Activated CD8-positive, alpha-beta T cell treated with anti-CD3 and anti-CD28 coated beads, Interleukin-2, amount 10 ng/mL, durations not matched to agents 7 days and 5 days (primary cell): Measurements from ENCODE around the gene COL9A3. TPM values are rescaled to one million over a fixed set of nuclear protein-coding genes. Genes with fewer than 3 reads are reported as not detected.
"Not testable (repeated sequence)": the region's sequence is repeated elsewhere in the genome, so short reads cannot be mapped to it uniquely, and the experiment has no call there.

Experiments used
- ATAC-seq: fragments of 150-1000 bp; cut with Tn5 transposase; one replicate; pipeline ENCODE4 v1.10.0; 2021; ENCODE audit warnings: moderate library complexity
- CTCF ChIA-PET: fragments of 350-600 bp; sonication (Branson Sonifier 250); formaldehyde crosslinking; loops from one replicate; lab custom pipeline; 2021; ENCODE audit warnings: antibody characterized with exemption; lab: Charles Lee
- POLR2A ChIA-PET: fragments of 350-600 bp; sonication (Branson Sonifier 250); formaldehyde crosslinking; loops from one replicate; lab custom pipeline; 2021; ENCODE audit warnings: antibody characterized with exemption; lab: Charles Lee
- DNase-seq: peaks from one replicate; pipeline ENCODE4 v3.0.0-alpha.2; 2020
- H3K27ac Mint-ChIP-seq: one replicate; pipeline ENCODE4 v1.8.0; 2021; ENCODE audit warnings: mild to moderate bottlenecking, mixed read lengths
- H3K27me3 Mint-ChIP-seq: one replicate; pipeline ENCODE4 v1.8.0; 2021; ENCODE audit warnings: low read depth, mixed read lengths
- H3K36me3 Mint-ChIP-seq: one replicate; pipeline ENCODE4 v1.8.0; 2021; ENCODE audit warnings: low read depth, mixed read lengths
- H3K4me1 Mint-ChIP-seq: one replicate; pipeline ENCODE4 v1.8.0; 2021; ENCODE audit warnings: low read depth, mixed read lengths
- H3K4me3 Mint-ChIP-seq: one replicate; pipeline ENCODE4 v1.8.0; 2021; ENCODE audit warnings: mild to moderate bottlenecking, mixed read lengths
- H3K9me3 Mint-ChIP-seq: one replicate; pipeline ENCODE4 v1.8.0; 2022; ENCODE audit warnings: mixed read lengths; ENCODE audit not compliant: insufficient read depth
- total RNA-seq, 2 experiments: library from RNA; stranded (reverse); gene quantifications; one replicate each; pipeline ENCODE4 v1.2.3, GENCODE V29; 2021

The COL9A3 gene
- total RNA-seq, 2 experiments from 2014 or later = not detected

DNA sequence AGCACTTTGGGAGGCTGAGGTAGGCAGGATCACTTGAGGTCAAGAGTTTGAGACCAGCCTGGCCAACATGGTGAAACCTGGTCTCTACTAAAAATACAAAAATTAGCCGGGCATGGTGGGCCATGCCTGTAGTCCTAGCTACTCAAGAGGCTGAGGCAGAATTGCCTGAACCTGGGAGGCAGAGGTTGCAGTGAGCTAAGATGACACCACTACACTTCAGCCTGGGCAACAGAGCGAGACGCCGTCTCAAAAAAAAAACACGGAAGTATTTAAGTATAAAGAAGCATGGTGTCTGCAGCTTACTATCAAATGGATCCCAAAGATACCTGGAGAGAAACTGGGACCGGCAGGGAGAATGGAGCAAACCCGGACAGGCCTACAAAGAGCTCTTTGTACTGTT lies 32.1 kb downstream of the COL9A3 start:
- not testable (repeated sequence) for ATAC-seq, H3K4me1 Mint-ChIP-seq, H3K9me3 Mint-ChIP-seq, DNase-seq, H3K4me3 Mint-ChIP-seq, H3K27me3 Mint-ChIP-seq, H3K27ac Mint-ChIP-seq
- ChIA-PET CTCF (interaction anchor here (0.8 kb wide), 1 partner anchor 26 kb away, joined by 3 read pairs; no protein-coding TSS in a partner anchor), POLR2A (interaction anchor here (0.7 kb wide), 1 partner anchor 17 kb away, joined by 3 read pairs; no protein-coding TSS in a partner anchor)
- H3K36me3 Mint-ChIP-seq = peaks cover 18% of the 10 kb centered on the region

DNA sequence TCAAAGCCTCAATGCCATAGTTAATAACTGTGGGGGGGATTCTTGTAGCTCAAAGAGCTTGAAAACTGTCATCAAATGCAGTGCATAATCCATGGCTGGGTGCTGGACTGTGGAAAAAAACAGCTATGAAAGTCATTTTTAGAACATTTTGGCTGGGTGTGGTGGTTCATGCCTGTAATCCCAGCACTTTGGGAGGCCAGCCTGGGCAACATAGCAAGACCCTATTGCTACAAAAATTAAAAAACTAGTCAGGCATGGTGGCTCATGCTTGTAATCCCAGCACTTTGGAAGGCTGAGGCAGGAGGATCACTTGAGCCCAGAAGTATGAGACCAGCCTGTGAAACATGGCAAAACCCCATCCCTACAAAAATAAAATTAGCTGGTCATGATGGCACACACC lies 32.6 kb downstream of the COL9A3 start:
- Mint-ChIP-seq H3K36me3 (peaks cover 19% of the 10 kb centered on the region), H3K4me1 (no peaks in the 10 kb centered on the region), H3K4me3 (no peak overlapping the region), H3K27me3 (no peaks in the 10 kb centered on the region), H3K27ac (no peak overlapping the region), H3K9me3 (no peaks in the 10 kb centered on the region)
- ATAC-seq = no peak
- ChIA-PET POLR2A (interaction anchor here (0.7 kb wide), 1 partner anchor 18 kb away, joined by 3 read pairs; no protein-coding TSS in a partner anchor), CTCF (interaction anchor here (0.8 kb wide), 1 partner anchor 27 kb away, joined by 3 read pairs; no protein-coding TSS in a partner anchor)
- no peak for DNase-seq

DNA sequence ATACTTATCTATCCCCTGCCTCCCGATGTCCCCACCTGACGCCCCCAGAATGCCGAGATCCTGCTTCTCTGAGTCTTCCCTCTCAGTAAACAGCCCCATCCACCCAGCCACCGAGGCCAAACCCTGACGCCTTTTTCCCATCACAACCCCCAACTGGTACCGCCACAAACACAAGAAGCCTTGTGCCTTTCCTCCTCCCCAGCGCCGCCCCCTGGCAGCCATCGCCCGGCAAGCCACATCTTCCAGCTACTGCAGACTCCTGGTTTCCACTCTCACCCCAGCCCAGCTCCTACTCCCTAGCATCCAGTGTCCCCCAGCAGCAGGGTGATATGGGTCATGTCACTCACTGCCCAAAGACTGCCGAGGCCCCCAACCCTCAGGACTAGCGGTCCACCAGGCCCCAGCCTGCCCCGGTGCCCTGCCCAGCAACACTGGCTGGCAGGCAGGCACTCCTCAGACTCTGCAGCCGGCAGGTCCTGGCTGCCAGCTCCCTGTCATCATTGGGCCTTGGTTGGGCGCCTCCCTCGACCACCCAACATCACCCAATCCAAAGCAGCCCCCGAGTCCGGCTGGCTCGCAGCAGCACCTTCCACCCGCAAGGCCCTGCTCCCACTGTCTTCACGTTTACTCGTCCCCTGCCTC lies 33.6 kb downstream of the COL9A3 start:
- ATAC-seq = no peak
- Mint-ChIP-seq H3K4me1 (no peaks in the 10 kb centered on the region), H3K27ac (no peak overlapping the region), H3K9me3 (no peaks in the 10 kb centered on the region), H3K27me3 (no peaks in the 10 kb centered on the region), H3K4me3 (no peak overlapping the region), H3K36me3 (peaks cover 18% of the 10 kb centered on the region)
- no peak for DNase-seq
- POLR2A ChIA-PET = no interaction called here
- CTCF ChIA-PET = no interaction called here

DNA sequence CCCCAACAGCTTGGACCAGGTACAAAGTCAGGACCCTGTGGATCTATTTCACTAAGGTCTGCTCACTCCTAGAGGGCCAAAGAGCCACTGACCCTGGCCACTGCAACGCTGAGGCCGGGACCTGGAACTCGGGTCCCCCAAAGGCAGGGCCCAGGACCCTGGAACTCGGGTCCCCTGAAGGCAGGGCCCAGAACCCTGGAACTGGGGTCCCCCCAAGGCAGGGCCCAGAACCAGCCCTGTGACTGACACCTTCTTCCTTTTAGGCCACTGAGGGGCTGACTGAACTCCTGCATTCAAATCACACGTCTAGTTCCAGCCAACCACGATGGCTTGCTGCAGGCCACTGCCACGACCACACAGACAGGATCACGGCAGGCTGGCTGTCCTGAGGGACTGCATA lies 35.3 kb downstream of the COL9A3 start:
- Mint-ChIP-seq H3K27me3 (no peaks in the 10 kb centered on the region), H3K4me3 (no peak overlapping the region), H3K9me3 (no peaks in the 10 kb centered on the region), H3K27ac (peak overlapping the region; percentile 20), H3K4me1 (no peaks in the 10 kb centered on the region), H3K36me3 (peaks cover 17% of the 10 kb centered on the region)
- no peak for ATAC-seq
- ChIA-PET CTCF (no interaction called here), POLR2A (no interaction called here)
- no peak for DNase-seq

DNA sequence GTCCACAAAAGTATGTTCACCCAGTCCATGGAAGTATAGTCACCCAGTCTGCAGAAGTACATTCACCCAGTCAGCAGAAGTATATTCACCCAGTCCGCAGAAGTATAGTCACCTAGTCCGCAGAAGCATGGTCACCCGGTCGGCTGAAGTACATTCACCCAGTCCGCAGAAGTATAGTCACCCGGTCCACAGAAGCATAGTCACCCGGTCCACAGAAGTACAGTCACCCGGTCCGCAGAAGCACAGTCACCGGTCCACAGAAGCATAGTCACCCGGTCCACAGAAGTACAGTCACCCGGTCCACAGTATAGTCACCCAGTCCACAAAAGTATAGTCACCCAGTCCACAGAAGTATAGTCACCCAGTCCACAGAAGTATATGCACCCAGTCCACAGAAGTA lies 36.0 kb downstream of the COL9A3 start:
- no peak for DNase-seq
- CTCF ChIA-PET = no interaction called here
- no peak for ATAC-seq
- POLR2A ChIA-PET = no interaction called here
- Mint-ChIP-seq H3K27me3 (no peaks in the 10 kb centered on the region), H3K27ac (no peak overlapping the region), H3K4me1 (no peaks in the 10 kb centered on the region), H3K36me3 (peaks cover 15% of the 10 kb centered on the region), H3K9me3 (no peaks in the 10 kb centered on the region), H3K4me3 (no peak overlapping the region)

DNA sequence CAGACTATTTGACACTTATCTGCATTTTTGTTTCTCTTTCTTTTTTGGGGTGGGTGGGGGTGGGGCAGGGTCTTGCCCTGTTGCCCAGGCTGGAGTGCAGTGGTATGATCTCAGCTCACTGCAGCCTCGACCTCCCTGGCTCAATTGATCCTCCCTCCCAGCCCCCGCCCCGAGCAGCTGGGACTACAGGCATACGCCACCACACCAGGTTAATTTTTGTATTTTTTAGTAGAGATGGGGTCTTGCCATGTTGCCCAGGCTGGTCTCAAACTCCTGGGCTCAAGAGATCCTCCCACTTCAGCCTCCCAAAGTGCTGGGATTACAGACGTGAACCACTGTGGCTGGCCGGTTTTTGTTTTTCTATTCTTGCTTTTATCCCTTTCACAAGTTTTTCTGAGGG lies 36.5 kb downstream of the COL9A3 start:
- ATAC-seq, H3K27ac Mint-ChIP-seq, CTCF ChIA-PET, H3K27me3 Mint-ChIP-seq, H3K4me1 Mint-ChIP-seq, POLR2A ChIA-PET, H3K9me3 Mint-ChIP-seq, DNase-seq, H3K4me3 Mint-ChIP-seq: not testable (repeated sequence)
- peaks cover 14% of the 10 kb centered on the region for H3K36me3 Mint-ChIP-seq

DNA sequence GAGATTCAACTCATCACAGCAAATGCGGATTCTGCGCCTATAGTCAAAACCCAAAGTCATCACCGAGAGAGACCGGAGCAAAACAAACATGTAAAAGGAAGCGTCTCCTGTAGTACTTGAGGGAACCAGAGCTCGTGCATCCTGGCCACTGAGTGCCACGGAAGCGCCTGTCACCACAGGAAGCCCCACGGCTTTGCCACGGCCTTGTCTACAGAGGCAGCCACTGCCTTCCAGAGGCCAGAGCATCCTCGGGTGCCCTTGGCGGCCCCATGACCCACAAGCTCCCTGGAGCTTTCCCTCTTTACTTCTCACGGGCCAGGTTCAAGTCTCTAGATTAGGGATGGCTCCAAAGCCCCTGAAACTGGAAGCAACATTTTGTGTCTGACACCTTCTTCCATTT lies 37.3 kb downstream of the COL9A3 start:
- peaks cover 1% of the 10 kb centered on the region for H3K4me1 Mint-ChIP-seq
- ChIA-PET POLR2A (no interaction called here), CTCF (no interaction called here)

DNA sequence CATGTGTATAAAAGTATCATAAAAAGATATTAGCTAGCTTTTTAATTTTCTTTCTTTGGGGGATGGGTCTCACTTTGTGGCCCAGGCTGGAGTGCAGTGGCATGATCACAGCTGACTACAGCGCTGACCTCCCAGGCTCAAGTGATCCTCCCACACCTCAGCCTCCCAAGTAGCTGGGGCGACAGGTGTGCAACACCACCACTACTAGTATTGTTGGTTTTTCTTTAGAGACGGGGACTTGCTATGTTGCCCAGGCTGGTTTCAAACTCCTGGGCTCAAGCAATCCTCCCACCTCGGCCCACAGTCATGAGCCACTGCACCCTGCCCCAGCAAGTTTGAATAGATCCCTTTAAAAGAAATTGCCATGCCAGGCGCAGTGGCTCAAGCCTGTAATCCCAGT lies 38.3 kb downstream of the COL9A3 start:
- H3K9me3 Mint-ChIP-seq = no peaks in the 10 kb centered on the region
- POLR2A ChIA-PET = no interaction called here

More for the DNA sequence above, 37.3 kb downstream of the COL9A3 start:
- no peak for DNase-seq
- H3K4me3 Mint-ChIP-seq = no peak overlapping the region
- peaks cover 14% of the 10 kb centered on the region for H3K36me3 Mint-ChIP-seq
- H3K27me3 Mint-ChIP-seq = no peaks in the 10 kb centered on the region
- no peak for ATAC-seq
- no peaks in the 10 kb centered on the region for H3K9me3 Mint-ChIP-seq
- no peak overlapping the region for H3K27ac Mint-ChIP-seq

DNA sequence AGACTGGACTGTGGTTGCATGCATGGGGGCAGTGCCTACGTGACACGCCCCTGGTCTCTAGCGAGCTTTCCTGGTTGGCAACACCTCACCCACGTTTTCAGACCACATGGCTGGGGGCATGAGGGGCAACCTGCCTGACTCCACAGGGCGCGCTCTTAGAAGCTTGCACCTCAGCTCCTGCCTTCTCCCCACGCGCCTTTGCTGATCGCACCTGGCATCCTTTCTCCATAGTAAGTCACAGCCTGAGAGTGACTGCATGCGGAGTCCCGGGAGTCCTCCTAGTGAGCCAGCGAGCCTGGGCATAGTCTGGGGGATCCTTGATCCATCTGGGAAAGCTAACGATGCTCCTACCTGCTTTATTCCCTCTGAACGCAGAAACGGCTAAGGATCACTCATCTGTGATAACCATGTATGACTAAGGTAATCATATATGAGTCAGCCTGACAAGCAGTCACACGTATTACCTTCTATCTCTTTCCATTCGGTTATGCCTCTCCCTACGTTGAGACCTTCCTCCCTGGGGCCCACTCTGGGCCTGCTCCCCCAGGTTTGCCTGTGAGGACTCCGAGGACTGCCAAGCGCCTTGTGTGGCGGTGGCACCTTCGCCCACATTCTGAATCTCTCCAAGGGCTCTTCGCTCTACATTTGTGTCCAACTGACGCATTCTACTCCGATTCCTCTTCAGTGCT lies 40.2 kb downstream of the COL9A3 start:
- H3K36me3 Mint-ChIP-seq = peaks cover 18% of the 10 kb centered on the region
- ATAC-seq = no peak
- no peak overlapping the region for H3K4me3 Mint-ChIP-seq
- peaks cover 19% of the 10 kb centered on the region for H3K4me1 Mint-ChIP-seq
- DNase-seq = no peak
- H3K27me3 Mint-ChIP-seq = peaks cover 3% of the 10 kb centered on the region
- H3K27ac Mint-ChIP-seq = no peak overlapping the region
- ChIA-PET CTCF (interaction anchor here (1.2 kb wide), 1 partner anchor 152 kb away, joined by 3 read pairs; no protein-coding TSS in a partner anchor), POLR2A (no interaction called here)
- H3K9me3 Mint-ChIP-seq = no peaks in the 10 kb centered on the region

More for the DNA sequence above, 38.3 kb downstream of the COL9A3 start:
- Mint-ChIP-seq H3K4me1 (peaks cover 11% of the 10 kb centered on the region), H3K27me3 (peaks cover 2% of the 10 kb centered on the region), H3K4me3 (no peak overlapping the region), H3K27ac (no peak overlapping the region), H3K36me3 (peaks cover 15% of the 10 kb centered on the region)
- no peak for ATAC-seq
- DNase-seq = no peak
- CTCF ChIA-PET = no interaction called here

DNA sequence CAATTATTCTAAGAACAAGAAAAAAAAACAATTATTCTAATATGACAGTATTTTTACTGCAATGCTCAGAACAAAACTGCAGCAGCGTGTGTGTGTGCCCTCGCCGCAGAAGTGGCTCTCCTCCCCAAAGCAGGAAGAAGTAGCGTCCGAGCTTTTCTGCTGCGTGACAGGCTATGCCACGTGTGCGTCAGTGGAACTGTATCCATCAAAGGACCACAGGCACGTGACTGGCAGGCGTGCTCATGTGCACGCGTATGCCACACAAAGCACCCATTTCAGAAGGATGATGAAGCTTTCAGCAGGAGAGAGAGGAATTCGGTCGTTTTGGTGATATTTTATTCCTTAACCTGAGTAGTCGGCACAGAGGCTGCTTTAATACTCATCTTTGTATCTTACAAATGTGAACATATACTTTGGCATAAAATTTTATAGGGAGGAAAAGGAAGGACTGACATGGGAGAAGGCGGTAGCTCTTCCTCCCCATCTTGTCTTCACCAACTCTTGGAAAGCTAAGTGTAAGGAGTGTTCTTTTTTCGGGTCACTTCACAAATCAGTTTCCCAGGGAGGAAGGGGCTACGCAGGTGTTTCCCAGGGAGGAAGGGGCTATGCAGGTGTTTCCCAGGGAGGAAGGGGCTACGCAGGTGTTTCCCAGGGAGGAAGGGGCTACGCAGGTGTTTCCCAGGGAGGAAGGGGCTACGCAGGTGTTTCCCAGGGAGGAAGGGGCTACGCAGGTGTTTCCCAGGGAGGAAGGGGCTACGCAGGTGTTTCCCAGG lies 41.4 kb downstream of the COL9A3 start:
- DNase-seq (no peak), ATAC-seq (no peak)
- Mint-ChIP-seq H3K4me3 (no peak overlapping the region), H3K36me3 (peaks cover 12% of the 10 kb centered on the region), H3K9me3 (no peaks in the 10 kb centered on the region), H3K27me3 (peaks cover 3% of the 10 kb centered on the region), H3K4me1 (peaks cover 23% of the 10 kb centered on the region), H3K27ac (no peak overlapping the region)
- ChIA-PET CTCF (interaction anchor here (1.2 kb wide), 1 partner anchor 151 kb away, joined by 3 read pairs; no protein-coding TSS in a partner anchor), POLR2A (no interaction called here)

DNA sequence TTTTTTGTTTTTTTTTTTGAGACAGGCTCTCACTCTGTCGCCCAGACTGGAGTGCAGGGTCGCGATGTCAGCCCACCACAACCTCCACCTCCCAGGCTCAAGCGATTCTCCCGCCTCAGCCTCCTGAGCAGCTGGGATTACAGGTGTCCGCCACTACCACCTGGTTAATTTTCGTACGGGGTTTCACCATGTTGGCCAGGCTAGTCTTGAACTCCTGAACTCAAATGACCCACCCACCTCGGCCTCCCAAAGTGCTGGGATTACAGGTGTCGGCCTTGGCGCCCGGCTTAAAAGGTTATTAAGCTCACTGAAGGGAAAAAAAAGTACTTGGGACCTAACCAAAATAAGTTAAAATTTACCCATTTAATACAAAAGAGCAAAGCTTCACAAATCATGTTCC lies 42.9 kb downstream of the COL9A3 start:
- ATAC-seq (no peak), DNase-seq (no peak)
- no peak overlapping the region for H3K27ac Mint-ChIP-seq
- peaks cover 23% of the 10 kb centered on the region for H3K4me1 Mint-ChIP-seq
- H3K27me3 Mint-ChIP-seq = peaks cover 3% of the 10 kb centered on the region
- H3K36me3 Mint-ChIP-seq = peaks cover 9% of the 10 kb centered on the region
- ChIA-PET POLR2A (no interaction called here), CTCF (interaction anchor here (0.7 to 1.1 kb wide), 2 partner anchors 52 to 360 kb away, joined by 3 read pairs; no protein-coding TSS in a partner anchor)
- H3K4me3 Mint-ChIP-seq = peak overlapping the region; percentile 64
- H3K9me3 Mint-ChIP-seq = no peaks in the 10 kb centered on the region
